H1 (cell line): ENCODE data around the gene TYK2. TPM values are rescaled to one million over a fixed set of nuclear protein-coding genes. Genes with fewer than 3 reads are reported as not detected.

ENCODE experiments used
- CTCF ChIA-PET: fragments of 300-600 bp; sonication (Branson Sonifier 250); formaldehyde crosslinking; loops from one replicate; lab custom pipeline; 2021; ENCODE audit not compliant: partially characterized antibody; lab: Charles Lee
- POLR2A ChIA-PET: fragments of 300-600 bp; sonication (Branson Sonifier 250); formaldehyde crosslinking; loops from one replicate; lab custom pipeline; 2021; ENCODE audit warnings: inconsistent platforms; ENCODE audit not compliant: partially characterized antibody; lab: Charles Lee
- DNase-seq, 2 experiments: peaks; one replicate each; pipeline versions ENCODE4 v3.0.0 to v3.0.0-alpha.2; 2010 to 2022; ENCODE audit warnings: low spot score in 2 of 2, low read depth in 1 of 2, mixed read lengths in 1 of 2
- FAIRE-seq: peaks from 2 replicates; lab custom pipeline; 2011; peaks lifted over from hg19 to GRCh38; lab: Jason Lieb, UNC
- H2AFZ ChIP-seq: 2 replicates; pipeline ENCODE4 v1.8.1; 2012; ENCODE audit warnings: low read length, inconsistent platforms
- H2AK5ac ChIP-seq: 2 replicates; pipeline ENCODE4 v1.6.1; 2013; ENCODE audit warnings: low read depth, low read length
- H2BK120ac ChIP-seq: replicated peaks from 2 replicates; pipeline ENCODE3; 2013; ENCODE audit warnings: low read depth, low read length, inconsistent platforms
- H2BK12ac ChIP-seq: 2 replicates; pipeline ENCODE4 v1.6.1; 2013; ENCODE audit warnings: low read depth, low read length
- H2BK15ac ChIP-seq: 2 replicates; pipeline ENCODE4 v1.6.1; 2013; ENCODE audit warnings: low read length
- H2BK20ac ChIP-seq: 2 replicates; pipeline ENCODE4 v1.6.1; 2013; ENCODE audit warnings: low read length
- H2BK5ac ChIP-seq: 2 replicates; pipeline ENCODE4 v1.6.1; 2013; ENCODE audit warnings: low read depth, low read length
- H3K14ac ChIP-seq: 2 replicates; pipeline ENCODE4 v1.6.1; 2013; ENCODE audit warnings: inconsistent platforms; ENCODE audit not compliant: insufficient read length
- H3K18ac ChIP-seq: 2 replicates; pipeline ENCODE4 v1.6.1; 2013; ENCODE audit warnings: low read length; ENCODE audit errors: extremely low read depth
- H3K23ac ChIP-seq: 2 replicates; pipeline ENCODE4 v1.6.1; 2013; ENCODE audit warnings: inconsistent platforms; ENCODE audit not compliant: insufficient read length
- H3K23me2 ChIP-seq: 2 replicates; pipeline ENCODE4 v1.6.1; 2013; ENCODE audit warnings: low read depth, low read length
- H3K27ac ChIP-seq: 2 replicates; pipeline ENCODE4 v1.6.1; 2011; ENCODE audit warnings: low read depth, low read length, inconsistent platforms
- H3K27me3 ChIP-seq, 4 experiments: replicated peaks in 1 of 4; 1 replicate in 1 of 4; 2 replicates in 3 of 4; pipeline versions ENCODE4 v1.6.1 to v1.8.1; 2011 to 2013; ENCODE audit warnings: low read length in 3 of 4, mild to moderate bottlenecking in 3 of 4, inconsistent platforms in 2 of 4, mixed read lengths in 2 of 4, moderate library complexity in 1 of 4; ENCODE audit not compliant: control insufficient read depth in 3 of 4, insufficient read depth in 3 of 4; ENCODE audit errors: extremely low read depth in 1 of 4
- H3K36me3 ChIP-seq, 4 experiments: 2 replicates each; pipeline versions ENCODE4 v1.6.1 to v1.8.1; 2011 to 2013; ENCODE audit warnings: mild to moderate bottlenecking in 4 of 4, low read length in 3 of 4, moderate library complexity in 2 of 4, control low read depth in 1 of 4, inconsistent platforms in 1 of 4; ENCODE audit not compliant: insufficient read depth in 4 of 4, control insufficient read depth in 2 of 4
- H3K4ac ChIP-seq: replicated peaks from 2 replicates; pipeline ENCODE3; 2013; ENCODE audit warnings: low read length, low read depth, mixed read lengths, inconsistent platforms; ENCODE audit not compliant: insufficient read length
- H3K4me1 ChIP-seq, 4 experiments: replicated peaks in 1 of 4; 1 replicate in 1 of 4; 2 replicates in 3 of 4; pipeline versions ENCODE4 v1.6.1 to v1.8.1; 2011 to 2013; ENCODE audit warnings: low read length in 3 of 4, inconsistent platforms in 2 of 4, mixed read lengths in 1 of 4; ENCODE audit not compliant: insufficient read depth in 4 of 4, control insufficient read depth in 3 of 4
- H3K4me2 ChIP-seq, 2 experiments: 2 replicates each; pipeline versions ENCODE4 v1.6.1 to v1.8.1; 2011 to 2013; ENCODE audit warnings: low read depth in 2 of 2, low read length in 2 of 2, control low read depth in 1 of 2, inconsistent platforms in 1 of 2, mild to moderate bottlenecking in 1 of 2; ENCODE audit not compliant: insufficient read depth in 1 of 2
- H3K4me3 ChIP-seq, 4 experiments: fragments of 200-600, 300-600 bp in 1 of 4; sonication (generic), shearing (Covaris generic), sonication (Bioruptor Twin) in 1 of 4; 2 replicates each; pipeline versions ENCODE4 v1.5.1 to v1.8.1; 2011 to 2016; ENCODE audit warnings: low read length in 4 of 4, low read depth in 3 of 4, control low read depth in 2 of 4, inconsistent platforms in 2 of 4, mild to moderate bottlenecking in 2 of 4, mixed read lengths in 1 of 4, moderate library complexity in 1 of 4; ENCODE audit not compliant: insufficient read depth in 2 of 4; ENCODE audit errors: extremely low read depth in 1 of 4
- H3K56ac ChIP-seq: replicated peaks from 2 replicates; pipeline ENCODE3; 2013; ENCODE audit warnings: low read depth, mild to moderate bottlenecking, mixed read lengths, low read length, inconsistent platforms; ENCODE audit not compliant: insufficient read length
- H3K79me1 ChIP-seq: 2 replicates; pipeline ENCODE4 v1.6.1; 2013; ENCODE audit warnings: low read depth, low read length, control low read depth
- H3K79me2 ChIP-seq, 2 experiments: 2 replicates each; pipeline versions ENCODE4 v1.6.1 to v1.8.1; 2012 to 2013; ENCODE audit warnings: low read length in 2 of 2, mild to moderate bottlenecking in 2 of 2, inconsistent platforms in 1 of 2; ENCODE audit not compliant: insufficient read depth in 2 of 2, control insufficient read depth in 1 of 2
- H3K9ac ChIP-seq, 4 experiments: replicated peaks in 1 of 4; 1 replicate in 1 of 4; 2 replicates in 3 of 4; pipeline versions ENCODE4 v1.6.1 to v1.8.1; 2011 to 2013; ENCODE audit warnings: low read depth in 3 of 4, low read length in 3 of 4, control low read depth in 2 of 4, mild to moderate bottlenecking in 2 of 4, moderate library complexity in 2 of 4, inconsistent platforms in 1 of 4; ENCODE audit errors: extremely low read depth in 1 of 4
- H3K9me3 ChIP-seq, 2 experiments: 2 replicates each; pipeline versions ENCODE4 v1.6.1 to v1.8.1; 2012 to 2013; ENCODE audit warnings: mild to moderate bottlenecking in 2 of 2, moderate library complexity in 2 of 2, control low read depth in 1 of 2, inconsistent platforms in 1 of 2, low read depth in 1 of 2, low read length in 1 of 2, mixed read lengths in 1 of 2; ENCODE audit not compliant: insufficient read depth in 2 of 2
- H4K20me1 ChIP-seq, 2 experiments: replicated peaks in 1 of 2; 2 replicates each; pipeline versions ENCODE3 to v1.8.1; 2011 to 2013; ENCODE audit warnings: inconsistent platforms in 2 of 2, low read length in 2 of 2, mild to moderate bottlenecking in 1 of 2; ENCODE audit not compliant: insufficient read depth in 2 of 2, control insufficient read depth in 1 of 2
- H4K5ac ChIP-seq: 2 replicates; pipeline ENCODE4 v1.6.1; 2013; ENCODE audit warnings: low read length, low read depth, mixed read lengths, inconsistent platforms; ENCODE audit not compliant: insufficient read length
- H4K8ac ChIP-seq: 2 replicates; pipeline ENCODE4 v1.8.0; 2013; ENCODE audit warnings: mild to moderate bottlenecking, moderate library complexity, low read length, inconsistent platforms; ENCODE audit not compliant: insufficient read depth; ENCODE audit errors: extremely low read depth
- H4K91ac ChIP-seq: replicated peaks from 2 replicates; pipeline ENCODE3; 2013; ENCODE audit warnings: low read length, mixed read lengths, inconsistent platforms; ENCODE audit not compliant: insufficient read length
- GABPA ChIP-seq: IDR thresholded peaks from 2 replicates; pipeline ENCODE4 v1.6.1; 2011; ENCODE audit warnings: mild to moderate bottlenecking, low read length, moderate library complexity, borderline replicate concordance; ENCODE audit not compliant: insufficient read depth
- KDM5A ChIP-seq: fragments of 200-600 bp; IDR thresholded peaks from 2 replicates; pipeline ENCODE4 v1.7.1; 2012; ENCODE audit warnings: mild to moderate bottlenecking, low read length, inconsistent platforms, mixed read lengths
- MAFK ChIP-seq: IDR thresholded peaks from 2 replicates; pipeline ENCODE4 v1.6.1; 2012; ENCODE audit warnings: low read depth, mild to moderate bottlenecking, improper control_type of control experiment, low read length
- PHF8 ChIP-seq: fragments of 200-600 bp; sonication (generic); conservative IDR thresholded peaks from 2 replicates; pipeline ENCODE4 v1.7.1; 2012; ENCODE audit warnings: low read depth, mild to moderate bottlenecking, inconsistent platforms, low read length, moderate library complexity
- POLR2AphosphoS5 ChIP-seq: IDR thresholded peaks from 2 replicates; pipeline ENCODE4 v1.6.1; 2011; ENCODE audit warnings: low read depth, low read length
- SUZ12 ChIP-seq: fragments of 200-600 bp; sonication (generic); IDR thresholded peaks from 2 replicates; pipeline ENCODE4 v1.6.1; 2012; ENCODE audit warnings: mild to moderate bottlenecking, inconsistent platforms, low read length, moderate library complexity, mixed read lengths
- TAF1 ChIP-seq: IDR thresholded peaks from 2 replicates; pipeline ENCODE4 v1.6.1; 2011; ENCODE audit warnings: mild to moderate bottlenecking, low read depth, low read length
- WGBS, 2 experiments: shearing (Covaris generic) in 1 of 2; methylation state at CpG; one replicate each; pipeline versions ENCODE4 v1.1.6 to v1.1.7; 2013 to 2015; ENCODE audit warnings: low lambda C conversion rate in 2 of 2, mixed read lengths in 2 of 2, inconsistent platforms in 1 of 2, low coverage in 1 of 2, missing lambda C conversion rate in 1 of 2; ENCODE audit not compliant: insufficient replicate concordance in 2 of 2, insufficient coverage in 1 of 2, insufficient read length in 1 of 2; ENCODE audit errors: extremely low coverage in 1 of 2, missing lambda C conversion rate in 1 of 2; 5-methylcytosine and 5-hydroxymethylcytosine counted together
- polyA plus RNA-seq, 7 experiments: library from polyadenylated mRNA; depleted of rRNA in 3 of 7; stranded (reverse) in 5 of 7; unstranded in 2 of 7; fragments of >200 nt in 5 of 7; fragments of 200-250 nt in 2 of 7; gene quantifications; 1 replicate in 5 of 7; 2 replicates in 1 of 7; 4 replicates in 1 of 7; pipeline versions ENCODE4 v1.2.1 to v1.2.3, GENCODE V29; 2011 to 2013; ENCODE audit warnings: missing spikeins in 2 of 7, mixed read lengths in 2 of 7
- total RNA-seq: library from RNA; stranded (reverse); fragmentation: NEBNext Ultra II Directional; extraction: Animal tissue kit (Norgen Biotek cat#: 25700); gene quantifications from 2 replicates; pipeline ENCODE4 v1.2.1, GENCODE V29; 2021
- TF ChIP-seq, protein P1 (sequence below): IDR thresholded peaks from 2 replicates; pipeline ENCODE4 v1.6.1; 2012; ENCODE audit warnings: inconsistent platforms

Gene TYK2
- total and polyA plus RNA-seq, 2 of the 8 experiments (the other 6 are each of a cell fraction or from before 2014, with no cell fraction given): 32.1 to 40.8 TPM

DNA sequence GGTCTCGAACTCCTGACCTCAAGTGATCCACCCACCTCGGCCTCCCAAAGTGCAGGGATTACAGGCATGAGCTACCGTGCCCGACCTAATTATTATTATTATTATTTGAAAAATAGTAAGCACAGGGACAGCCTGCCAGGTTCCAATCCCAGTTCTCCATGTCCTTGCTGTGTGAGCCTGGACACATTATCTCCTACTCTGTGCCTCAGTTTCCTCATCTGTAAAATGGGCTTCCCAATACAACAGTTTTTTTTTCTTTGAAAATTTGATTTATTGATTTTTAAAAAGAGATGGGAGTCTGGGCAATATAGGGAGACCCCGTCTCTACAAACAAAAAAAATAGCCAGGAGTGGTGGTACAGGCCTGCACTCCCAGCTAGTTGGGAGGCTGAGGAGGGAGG, 74.0 kb downstream of the TYK2 start:
- no peaks in the 10 kb centered on the region for H3K27me3 ChIP-seq
- no peaks in the 10 kb centered on the region for H3K79me2 ChIP-seq
- H3K4ac ChIP-seq: no peak overlapping the region
- DNase-seq (no peak), FAIRE-seq (no peak)
- WGBS, 2 experiments: 91% methylated on average over 5 of the region's 5 CpGs; no CpG with 5 or more reads in 1 of the 2 experiments
- no peak overlapping the region for H2BK5ac ChIP-seq
- H3K79me1 ChIP-seq: no peaks in the 10 kb centered on the region
- H3K23me2 ChIP-seq: no peaks in the 10 kb centered on the region
- H4K5ac ChIP-seq: no peak overlapping the region
- no peak overlapping the region for H2AFZ ChIP-seq
- no peak overlapping the region for H2AK5ac ChIP-seq
- no peak overlapping the region for H4K91ac ChIP-seq
- H3K9me3 ChIP-seq: no peaks in the 10 kb centered on the region
- H3K23ac ChIP-seq: no peak overlapping the region
- CTCF ChIA-PET: interaction anchor here (1.4 to 2.5 kb wide), 4 partner anchors 10 to 82 kb away, joined by 3 to 10 read pairs (median 6); no protein-coding TSS in a partner anchor
- no peak overlapping the region for H2BK15ac ChIP-seq
- H4K8ac ChIP-seq: no peak overlapping the region
- H3K14ac ChIP-seq: no peak overlapping the region
- no peak overlapping the region for H3K9ac ChIP-seq
- H3K56ac ChIP-seq: no peak overlapping the region
- H3K4me2 ChIP-seq: no peak overlapping the region
- no peak overlapping the region for H3K4me3 ChIP-seq
- no peak overlapping the region for H2BK12ac ChIP-seq
- no peak for TF ChIP-seq MAFK
- no peak for TF ChIP-seq TAF1
- TF ChIP-seq GABPA: no peak
- TF ChIP-seq, protein P1, sequence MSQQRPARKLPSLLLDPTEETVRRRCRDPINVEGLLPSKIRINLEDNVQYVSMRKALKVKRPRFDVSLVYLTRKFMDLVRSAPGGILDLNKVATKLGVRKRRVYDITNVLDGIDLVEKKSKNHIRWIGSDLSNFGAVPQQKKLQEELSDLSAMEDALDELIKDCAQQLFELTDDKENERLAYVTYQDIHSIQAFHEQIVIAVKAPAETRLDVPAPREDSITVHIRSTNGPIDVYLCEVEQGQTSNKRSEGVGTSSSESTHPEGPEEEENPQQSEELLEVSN: no peak
- TF ChIP-seq POLR2AphosphoS5: no peak
- no peak for TF ChIP-seq PHF8
- TF ChIP-seq KDM5A: no peak
- TF ChIP-seq SUZ12: no peak
- no peaks in the 10 kb centered on the region for H4K20me1 ChIP-seq
- no peaks in the 10 kb centered on the region for H3K4me1 ChIP-seq
- POLR2A ChIA-PET: interaction anchor here (0.8 to 1.8 kb wide), 5 partner anchors 8 to 27 kb away, joined by 4 to 7 read pairs (median 4); partner anchors contain the start of gene RAVER1
- no peak overlapping the region for H2BK120ac ChIP-seq
- H3K36me3 ChIP-seq: peaks cover 0 to 13% (median 0%) of the 10 kb centered on the region in 4 experiments; a peak in 2 of 8 replicates
- no peak overlapping the region for H3K18ac ChIP-seq
- no peak overlapping the region for H2BK20ac ChIP-seq
- H3K27ac ChIP-seq: no peak overlapping the region
